Keratinocyte (primary cell): ENCODE data around the gene MBP. TPM values are rescaled to one million over a fixed set of nuclear protein-coding genes. Genes with fewer than 3 reads are reported as not detected.

Source experiments
- DNase-seq: peaks from one replicate; pipeline ENCODE4 v3.0.0-alpha.2; 2011; ENCODE audit warnings: low read depth, missing footprints, low spot score
- FAIRE-seq: peaks from 2 replicates; lab custom pipeline; 2011; peaks lifted over from hg19 to GRCh38; lab: Jason Lieb, UNC
- H2AFZ ChIP-seq: 2 replicates; pipeline ENCODE4 v1.6.0; 2012; ENCODE audit warnings: low read length, control low read depth, inconsistent platforms; ENCODE audit not compliant: control insufficient read depth
- H3K27ac ChIP-seq: 2 replicates; pipeline ENCODE4 v1.5.1; 2011; ENCODE audit warnings: low read length; ENCODE audit not compliant: control insufficient read depth, insufficient read depth
- H3K27me3 ChIP-seq: 3 replicates; pipeline ENCODE4 v1.6.0; 2011; ENCODE audit warnings: low read length; ENCODE audit not compliant: control insufficient read depth, insufficient read depth; ENCODE audit errors: extremely low read depth
- H3K36me3 ChIP-seq, 2 experiments: 2 replicates in 1 of 2; 3 replicates in 1 of 2; pipeline ENCODE4 v1.5.1; 2011; ENCODE audit warnings: low read length in 2 of 2, mild to moderate bottlenecking in 1 of 2; ENCODE audit not compliant: control insufficient read depth in 2 of 2, insufficient read depth in 2 of 2; ENCODE audit errors: extremely low read depth in 1 of 2
- H3K4me1 ChIP-seq: 3 replicates; pipeline ENCODE4 v1.5.1; 2011; ENCODE audit warnings: low read length; ENCODE audit not compliant: control insufficient read depth, insufficient read depth; ENCODE audit errors: extremely low read depth
- H3K4me2 ChIP-seq: 3 replicates; pipeline ENCODE4 v1.6.0; 2011; ENCODE audit warnings: low read depth, low read length; ENCODE audit not compliant: control insufficient read depth, insufficient read depth; ENCODE audit errors: extremely low read depth
- H3K4me3 ChIP-seq, 3 experiments: fragments of 200-600 bp in 1 of 3; sonication (generic) in 1 of 3; 2 replicates in 2 of 3; 3 replicates in 1 of 3; pipeline ENCODE4 v1.5.1; 2011 to 2016; ENCODE audit warnings: low read length in 3 of 3, mild to moderate bottlenecking in 3 of 3, control low read depth in 2 of 3, inconsistent platforms in 1 of 3, low read depth in 1 of 3, mixed read lengths in 1 of 3, mixed run types in 1 of 3, moderate library complexity in 1 of 3; ENCODE audit not compliant: control insufficient read depth in 2 of 3, insufficient read depth in 2 of 3; ENCODE audit errors: extremely low read depth in 1 of 3
- H3K79me2 ChIP-seq: 2 replicates; pipeline ENCODE4 v1.6.0; 2012; ENCODE audit warnings: low read length; ENCODE audit not compliant: control insufficient read depth, insufficient read depth
- H3K9ac ChIP-seq: 3 replicates; pipeline ENCODE4 v1.6.0; 2011; ENCODE audit warnings: low read length; ENCODE audit not compliant: control insufficient read depth, insufficient read depth; ENCODE audit errors: extremely low read depth
- H3K9me1 ChIP-seq: 3 replicates; pipeline ENCODE4 v1.6.0; 2011; ENCODE audit warnings: low read length; ENCODE audit not compliant: control insufficient read depth, insufficient read depth; ENCODE audit errors: extremely low read depth
- H3K9me3 ChIP-seq: 2 replicates; pipeline ENCODE4 v1.5.1; 2012; ENCODE audit warnings: low read depth, low read length; ENCODE audit not compliant: control insufficient read depth
- H4K20me1 ChIP-seq: 3 replicates; pipeline ENCODE4 v1.6.0; 2011; ENCODE audit warnings: low read length; ENCODE audit not compliant: control insufficient read depth, insufficient read depth; ENCODE audit errors: extremely low read depth
- EZH2 ChIP-seq: IDR thresholded peaks from one replicate; pipeline ENCODE4 v1.6.1; 2012; ENCODE audit warnings: inconsistent platforms, mild to moderate bottlenecking, low read length, moderate library complexity
- dilution Hi-C: fragments of 300-500 bp; cut with MboI; formaldehyde crosslinking; loops from one replicate; pipeline ENCODE4 v1.7.0; 2020; ENCODE audit warnings: low sequenced_read_pairs; ENCODE audit not compliant: extremely low pct_ligation_motif_present
- polyA plus RNA-seq, 5 experiments: library from polyadenylated mRNA; depleted of rRNA in 3 of 5; stranded (reverse) in 3 of 5; stranded (forward) in 1 of 5; unstranded in 1 of 5; fragments of >200 nt; gene quantifications; 1 replicate in 1 of 5; 2 replicates in 3 of 5; 3 replicates in 1 of 5; pipeline versions ENCODE4 v1.2.1 to v1.2.3, GENCODE V29; 2011 to 2012; ENCODE audit warnings: missing spikeins in 2 of 5, low read depth in 1 of 5, low replicate concordance in 1 of 5
- TF ChIP-seq, protein P1 (sequence below), 3 experiments: IDR thresholded peaks in 1 of 3; conservative IDR thresholded peaks in 1 of 3; optimal IDR thresholded peaks in 1 of 3; 2 replicates in 2 of 3; 3 replicates in 1 of 3; pipeline versions ENCODE3 to v1.5.1; 2011; ENCODE audit warnings: low read length in 3 of 3, mild to moderate bottlenecking in 3 of 3, moderate library complexity in 2 of 3, control low read depth in 1 of 3, inconsistent platforms in 1 of 3; ENCODE audit not compliant: insufficient read depth in 2 of 3; ENCODE audit errors: extremely low read depth in 1 of 3

The MBP gene
- polyA plus RNA-seq, 1 donor (not counting 4 experiments of a cell fraction or from before 2014, with no cell fraction given) = 38.7 TPM

DNA sequence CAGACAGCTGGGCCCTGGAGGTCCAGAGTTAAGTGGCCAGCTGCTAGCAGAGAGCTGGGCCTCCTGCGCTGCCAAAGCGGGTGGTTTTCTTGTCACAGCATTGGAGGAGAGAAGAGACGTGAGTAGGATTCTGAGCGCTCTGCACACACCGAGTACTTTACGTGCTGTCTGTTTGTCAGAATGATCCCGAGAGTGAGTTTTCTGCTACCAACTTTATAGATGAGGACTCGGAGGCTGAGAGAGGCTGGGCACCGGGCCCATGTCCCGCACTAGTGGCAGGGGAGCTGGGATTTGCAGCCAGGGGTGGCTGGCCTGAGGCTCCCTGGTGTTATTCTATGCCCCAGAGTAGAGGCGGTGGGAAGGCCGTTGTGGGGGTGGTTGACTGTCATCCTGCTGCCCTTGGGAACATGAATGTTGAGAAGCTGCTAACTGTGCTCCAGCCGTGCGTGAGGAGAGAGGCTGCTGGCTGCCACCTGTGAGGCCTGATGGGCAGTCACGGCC lies 36.3 kb upstream of the MBP start:
- FAIRE-seq = no peak
- H3K27me3 ChIP-seq = no peaks in the 10 kb centered on the region
- dilution Hi-C loops = no loop called here
- TF ChIP-seq, protein P1, sequence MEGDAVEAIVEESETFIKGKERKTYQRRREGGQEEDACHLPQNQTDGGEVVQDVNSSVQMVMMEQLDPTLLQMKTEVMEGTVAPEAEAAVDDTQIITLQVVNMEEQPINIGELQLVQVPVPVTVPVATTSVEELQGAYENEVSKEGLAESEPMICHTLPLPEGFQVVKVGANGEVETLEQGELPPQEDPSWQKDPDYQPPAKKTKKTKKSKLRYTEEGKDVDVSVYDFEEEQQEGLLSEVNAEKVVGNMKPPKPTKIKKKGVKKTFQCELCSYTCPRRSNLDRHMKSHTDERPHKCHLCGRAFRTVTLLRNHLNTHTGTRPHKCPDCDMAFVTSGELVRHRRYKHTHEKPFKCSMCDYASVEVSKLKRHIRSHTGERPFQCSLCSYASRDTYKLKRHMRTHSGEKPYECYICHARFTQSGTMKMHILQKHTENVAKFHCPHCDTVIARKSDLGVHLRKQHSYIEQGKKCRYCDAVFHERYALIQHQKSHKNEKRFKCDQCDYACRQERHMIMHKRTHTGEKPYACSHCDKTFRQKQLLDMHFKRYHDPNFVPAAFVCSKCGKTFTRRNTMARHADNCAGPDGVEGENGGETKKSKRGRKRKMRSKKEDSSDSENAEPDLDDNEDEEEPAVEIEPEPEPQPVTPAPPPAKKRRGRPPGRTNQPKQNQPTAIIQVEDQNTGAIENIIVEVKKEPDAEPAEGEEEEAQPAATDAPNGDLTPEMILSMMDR (optimal IDR thresholded peaks at IDR 0.05 in 1 of 3, IDR thresholded peaks at IDR 0.05 in 1 of 3, conservative IDR thresholded peaks at IDR 0.05 in 1 of 3; ENCODE audit: extremely low read depth in 1 of 3, insufficient read depth in 2 of 3, low read length in 3 of 3) = no peak
- no peak for TF ChIP-seq EZH2
- H3K9ac ChIP-seq = no peak overlapping the region
- H3K4me2 ChIP-seq = no peak overlapping the region
- no peak overlapping the region for H3K4me3 ChIP-seq
- no peaks in the 10 kb centered on the region for H4K20me1 ChIP-seq
- no peak overlapping the region for H2AFZ ChIP-seq
- no peaks in the 10 kb centered on the region for H3K9me1 ChIP-seq
- DNase-seq = no peak
- no peaks in the 10 kb centered on the region for H3K36me3 ChIP-seq
- H3K4me1 ChIP-seq = peaks cover 11% of the 10 kb centered on the region
- H3K9me3 ChIP-seq = no peaks in the 10 kb centered on the region
- no peaks in the 10 kb centered on the region for H3K79me2 ChIP-seq
- H3K27ac ChIP-seq = no peak overlapping the region

DNA sequence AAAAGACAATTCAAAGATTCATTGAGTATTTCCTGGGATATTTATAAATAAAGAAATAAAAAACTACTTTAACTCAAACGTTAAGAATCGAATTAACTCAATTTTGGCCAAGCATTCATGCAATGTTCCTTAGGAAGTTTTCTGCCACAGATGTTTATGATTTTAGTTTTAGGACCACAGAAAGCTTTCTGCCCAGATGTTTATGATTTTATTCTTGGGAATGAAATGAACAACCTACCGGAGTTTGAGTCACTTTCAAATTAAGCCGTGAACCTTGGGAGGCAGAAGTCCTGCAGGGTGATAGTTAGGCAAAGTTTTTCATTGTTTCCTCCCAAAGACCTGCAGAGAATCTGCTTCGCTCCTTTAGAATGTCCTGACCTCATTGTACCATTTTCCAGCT lies 34.7 kb upstream of the MBP start:
- Histone ChIP-seq H3K79me2 (no peaks in the 10 kb centered on the region), H4K20me1 (no peaks in the 10 kb centered on the region), H3K4me1 (peaks cover 17% of the 10 kb centered on the region), H3K27ac (no peak overlapping the region), H3K9ac (no peak overlapping the region), H3K9me3 (no peaks in the 10 kb centered on the region), H2AFZ (no peak overlapping the region), H3K4me3 (no peak overlapping the region), H3K36me3 (no peaks in the 10 kb centered on the region), H3K27me3 (no peaks in the 10 kb centered on the region), H3K4me2 (no peak overlapping the region), H3K9me1 (no peaks in the 10 kb centered on the region)
- DNase-seq (no peak), FAIRE-seq (no peak)
- dilution Hi-C loops = no loop called here
- no peak for TF ChIP-seq EZH2
- TF ChIP-seq, protein P1 (optimal IDR thresholded peaks at IDR 0.05 in 1 of 3, IDR thresholded peaks at IDR 0.05 in 1 of 3, conservative IDR thresholded peaks at IDR 0.05 in 1 of 3; ENCODE audit: extremely low read depth in 1 of 3, insufficient read depth in 2 of 3, low read length in 3 of 3) = no peak
